B cell (primary cell): ENCODE data around the gene LIX1. TPM values are rescaled to one million over a fixed set of nuclear protein-coding genes. Genes with fewer than 3 reads are reported as not detected.

Source experiments
- ATAC-seq: fragments of 200-7000 bp; cut with Tn5 transposase; one replicate; pipeline ENCODE4 v1.10.0; 2021; ENCODE audit warnings: low read depth, mild to moderate bottlenecking, moderate number of reproducible peaks, moderate library complexity
- CTCF ChIA-PET: fragments of 350-600 bp; sonication (Branson Sonifier 250); formaldehyde crosslinking; loops from one replicate; lab custom pipeline; 2021; ENCODE audit warnings: antibody characterized with exemption, inconsistent platforms; lab: Charles Lee
- POLR2A ChIA-PET: fragments of 350-600 bp; sonication (Branson Sonifier 250); formaldehyde crosslinking; loops from one replicate; lab custom pipeline; 2021; ENCODE audit warnings: antibody characterized with exemption; lab: Charles Lee
- DNase-seq: peaks from one replicate; pipeline ENCODE4 v3.0.0; 2013
- H2AFZ ChIP-seq: 2 replicates; pipeline ENCODE4 v1.6.1; 2012; ENCODE audit warnings: mild to moderate bottlenecking, low read depth, low read length; ENCODE audit not compliant: insufficient read depth, poor library complexity, severe bottlenecking
- H3K27ac ChIP-seq, 2 donors: 1 replicate in 1 of 2; 2 replicates in 1 of 2; pipeline ENCODE4 v1.5.1; 2012 to 2013; ENCODE audit warnings: low read length in 2 of 2, mild to moderate bottlenecking in 2 of 2, moderate library complexity in 1 of 2
- H3K27me3 ChIP-seq, 4 experiments: fragments of 200-600 bp in 1 of 4; sonication (generic) in 1 of 4; replicated peaks in 1 of 4; 1 replicate in 2 of 4; 2 replicates in 2 of 4; pipeline versions ENCODE4 v1.6.1 to v1.7.0; 2013 to 2016; ENCODE audit warnings: low read length in 3 of 4, mild to moderate bottlenecking in 2 of 4, mixed read lengths in 1 of 4, moderate library complexity in 1 of 4; ENCODE audit not compliant: insufficient read depth in 4 of 4, control insufficient read depth in 3 of 4; ENCODE audit errors: control extremely low read depth in 1 of 4
- H3K36me3 ChIP-seq, 2 experiments: replicated peaks in 1 of 2; 1 replicate in 1 of 2; 2 replicates in 1 of 2; pipeline versions ENCODE4 v1.6.1 to v1.7.1; 2013; ENCODE audit warnings: low read length in 1 of 2; ENCODE audit not compliant: insufficient read depth in 2 of 2, control insufficient read depth in 1 of 2; ENCODE audit errors: control extremely low read depth in 1 of 2, extremely low read depth in 1 of 2
- H3K4me1 ChIP-seq, 2 donors: fragments of 200-600 bp in 1 of 2; sonication (generic) in 1 of 2; 1 replicate in 1 of 2; 2 replicates in 1 of 2; pipeline versions ENCODE4 v1.5.1 to v1.6.1; 2013 to 2017; ENCODE audit warnings: low read length in 2 of 2; ENCODE audit not compliant: control insufficient read depth in 2 of 2, insufficient read depth in 2 of 2
- H3K4me2 ChIP-seq: replicated peaks from 2 replicates; pipeline ENCODE3; 2012; ENCODE audit warnings: mild to moderate bottlenecking, low read depth, low read length; ENCODE audit not compliant: poor library complexity, severe bottlenecking
- H3K4me3 ChIP-seq, 5 experiments: fragments of 200-600 bp in 1 of 5; sonication (generic) in 1 of 5; 1 replicate in 3 of 5; 2 replicates in 2 of 5; pipeline versions ENCODE4 v1.5.1 to v1.7.0; 2011 to 2016; ENCODE audit warnings: low read length in 4 of 5, mild to moderate bottlenecking in 4 of 5, low read depth in 2 of 5, control low read depth in 1 of 5, moderate library complexity in 1 of 5; ENCODE audit not compliant: insufficient read depth in 1 of 5; ENCODE audit errors: control extremely low read depth in 1 of 5, extremely low read depth in 1 of 5
- H3K79me2 ChIP-seq: fragments of 200-600 bp; sonication (generic); one replicate; pipeline ENCODE4 v1.6.0; 2016; ENCODE audit warnings: low read length; ENCODE audit not compliant: control insufficient read depth, insufficient read depth
- H3K9ac ChIP-seq: fragments of 200-600 bp; sonication (generic); 2 replicates; pipeline ENCODE4 v1.6.1; 2017; ENCODE audit warnings: mild to moderate bottlenecking, low read length, moderate library complexity
- H3K9me3 ChIP-seq, 3 donors: one replicate each; pipeline versions ENCODE4 v1.6.1 to v1.7.1; 2013; ENCODE audit warnings: low read length in 2 of 3; ENCODE audit not compliant: control insufficient read depth in 2 of 3, insufficient read depth in 1 of 3; ENCODE audit errors: control extremely low read depth in 1 of 3
- H4K20me1 ChIP-seq: 2 replicates; pipeline ENCODE4 v1.6.0; 2012; ENCODE audit warnings: mild to moderate bottlenecking, low read length; ENCODE audit not compliant: insufficient read depth, control insufficient read depth, poor library complexity, severe bottlenecking
- H3K27ac Mint-ChIP-seq: one replicate; pipeline ENCODE4 v1.8.0; 2021; ENCODE audit warnings: mixed read lengths
- H3K27me3 Mint-ChIP-seq: one replicate; pipeline ENCODE4 v1.8.0; 2021; ENCODE audit warnings: mixed read lengths
- H3K4me1 Mint-ChIP-seq: one replicate; pipeline ENCODE4 v1.8.0; 2021; ENCODE audit warnings: mixed read lengths
- H3K4me3 Mint-ChIP-seq: one replicate; pipeline ENCODE4 v1.8.0; 2021; ENCODE audit warnings: mixed read lengths
- H3K9me3 Mint-ChIP-seq: one replicate; pipeline ENCODE4 v1.8.0; 2022; ENCODE audit warnings: mixed read lengths; ENCODE audit not compliant: insufficient read depth
- EZH2 ChIP-seq: IDR thresholded peaks from 2 replicates; pipeline ENCODE4 v1.6.1; 2012; ENCODE audit warnings: borderline replicate concordance, low read depth, mild to moderate bottlenecking, moderate library complexity, low read length; ENCODE audit not compliant: insufficient read depth, poor library complexity, severe bottlenecking
- WGBS: methylation state at CpG from one replicate; pipeline ENCODE4 v1.1.5; 2013; ENCODE audit warnings: missing lambda C conversion rate; ENCODE audit not compliant: insufficient coverage; 5-methylcytosine and 5-hydroxymethylcytosine counted together
- intact Hi-C: fragments of 100-400 bp; cut with micrococcal nuclease; formaldehyde crosslinking; loops from one replicate; pipeline ENCODE4 v1.10.0; 2022
- polyA plus RNA-seq: library from polyadenylated mRNA; depleted of rRNA; stranded (reverse); fragments of >200 nt; gene quantifications from 2 replicates; pipeline ENCODE4 v1.2.3, GENCODE V29; 2012
- total RNA-seq, 2 donors: library from RNA; stranded (reverse); fragments of 120-200 nt in 1 of 2; gene quantifications; 1 replicate in 1 of 2; 2 replicates in 1 of 2; pipeline versions ENCODE4 v1.2.3 to v1.2.4, GENCODE V29; 2013 to 2022
- TF ChIP-seq, protein P1 (sequence below): fragments of 200-600 bp; IDR thresholded peaks from one replicate; pipeline ENCODE4 v1.8.0; 2022; ENCODE audit warnings: antibody characterized with exemption, mild to moderate bottlenecking

Gene LIX1
- total and polyA plus RNA-seq, 2 donors (not counting 1 experiment from before 2014, with no cell fraction given) = not detected

DNA sequence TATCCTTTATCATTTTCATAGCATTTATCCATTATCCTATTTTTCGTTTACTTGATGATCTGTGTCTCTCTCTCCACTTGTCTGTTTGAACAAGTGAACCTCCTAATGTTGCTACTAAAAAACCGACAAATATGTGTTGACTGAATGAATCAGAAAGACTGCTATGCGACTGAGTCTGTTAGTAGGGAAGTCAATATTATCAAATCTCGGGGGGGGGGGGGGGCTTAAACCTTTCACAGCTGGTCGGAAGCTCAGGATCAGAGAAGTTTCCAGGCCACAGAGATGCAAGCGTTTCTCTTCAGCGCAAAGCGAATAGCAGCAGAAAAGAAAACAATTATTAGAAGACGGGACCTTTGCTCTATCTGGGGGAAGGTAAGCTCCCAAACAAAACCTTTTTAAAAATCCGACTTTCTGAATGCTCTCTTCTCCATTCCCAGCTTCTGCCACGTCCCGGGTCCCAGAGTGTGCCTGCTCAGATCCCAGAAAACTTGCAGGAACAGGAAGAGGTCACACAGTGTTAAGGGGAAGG is 40.2 kb upstream of the LIX1 start:
- CTCF ChIA-PET = interaction anchor here (0.6 to 1.1 kb wide), 5 partner anchors 21 to 1586 kb away, joined by 3 to 5 read pairs (median 3); no protein-coding TSS in a partner anchor
- peaks cover 33% of the 10 kb centered on the region for H3K4me1 Mint-ChIP-seq
- peak overlapping the region; percentile 100 for H3K27ac Mint-ChIP-seq
- TF ChIP-seq, protein P1, sequence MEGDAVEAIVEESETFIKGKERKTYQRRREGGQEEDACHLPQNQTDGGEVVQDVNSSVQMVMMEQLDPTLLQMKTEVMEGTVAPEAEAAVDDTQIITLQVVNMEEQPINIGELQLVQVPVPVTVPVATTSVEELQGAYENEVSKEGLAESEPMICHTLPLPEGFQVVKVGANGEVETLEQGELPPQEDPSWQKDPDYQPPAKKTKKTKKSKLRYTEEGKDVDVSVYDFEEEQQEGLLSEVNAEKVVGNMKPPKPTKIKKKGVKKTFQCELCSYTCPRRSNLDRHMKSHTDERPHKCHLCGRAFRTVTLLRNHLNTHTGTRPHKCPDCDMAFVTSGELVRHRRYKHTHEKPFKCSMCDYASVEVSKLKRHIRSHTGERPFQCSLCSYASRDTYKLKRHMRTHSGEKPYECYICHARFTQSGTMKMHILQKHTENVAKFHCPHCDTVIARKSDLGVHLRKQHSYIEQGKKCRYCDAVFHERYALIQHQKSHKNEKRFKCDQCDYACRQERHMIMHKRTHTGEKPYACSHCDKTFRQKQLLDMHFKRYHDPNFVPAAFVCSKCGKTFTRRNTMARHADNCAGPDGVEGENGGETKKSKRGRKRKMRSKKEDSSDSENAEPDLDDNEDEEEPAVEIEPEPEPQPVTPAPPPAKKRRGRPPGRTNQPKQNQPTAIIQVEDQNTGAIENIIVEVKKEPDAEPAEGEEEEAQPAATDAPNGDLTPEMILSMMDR = no peak
- no peak for TF ChIP-seq EZH2
- H3K27me3 Mint-ChIP-seq = no peaks in the 10 kb centered on the region
- DNase-seq (no peak), ATAC-seq (no peak)
- POLR2A ChIA-PET = interaction anchor here (0.6 to 1.1 kb wide), 5 partner anchors 173 to 521 kb away, joined by 3 to 7 read pairs (median 3); partner anchors contain the start of gene ERAP1
- H3K36me3 ChIP-seq = peaks cover 0 to 13% of the 10 kb centered on the region in 2 experiments
- H3K4me2 ChIP-seq = peak overlapping the region; percentile 83
- intact Hi-C loops = loop anchor here (1.0 to 10.0 kb wide), 11 partner anchors 20 to 1878 kb away; partner anchors contain the start of genes ARSK, CAST, ELL2 and ERAP1
- H4K20me1 ChIP-seq = peaks cover 14% of the 10 kb centered on the region
- peaks cover 46% of the 10 kb centered on the region for H3K79me2 ChIP-seq
- no peaks in the 10 kb centered on the region for H3K27me3 ChIP-seq
- peak overlapping the region; percentile 91 to 99 for H3K27ac ChIP-seq
- no peaks in the 10 kb centered on the region for H3K9me3 Mint-ChIP-seq
- H3K4me3 Mint-ChIP-seq = peak overlapping the region; percentile 97
- H2AFZ ChIP-seq = peak overlapping the region; percentile 96
- peak overlapping the region; percentile 68 to 96 (median 88) for H3K4me3 ChIP-seq
- no peaks in the 10 kb centered on the region for H3K9me3 ChIP-seq
- 0% methylated on average over 4 of the region's 12 CpGs for WGBS
- peak overlapping the region; percentile 83 for H3K9ac ChIP-seq
- H3K4me1 ChIP-seq = peaks cover 12 to 15% of the 10 kb centered on the region in 2 donors
